Nephron progenitor cell (in vitro differentiated cells): ENCODE results near the gene TTLL1.
A peak's percentile ranks its signal among the peaks of the same experiment; 100 is the strongest.

Source experiments
- DNase-seq: peaks from one replicate; pipeline ENCODE4 v3.0.0; 2021
- H3K27ac Mint-ChIP-seq: 2 replicates; pipeline ENCODE4 v1.8.0; 2021; ENCODE audit warnings: mild to moderate bottlenecking, moderate library complexity, mixed read lengths
- H3K27me3 Mint-ChIP-seq: 2 replicates; pipeline ENCODE4 v1.8.0; 2021; ENCODE audit warnings: mild to moderate bottlenecking, low read depth, mixed read lengths; ENCODE audit not compliant: poor library complexity
- H3K36me3 Mint-ChIP-seq: 2 replicates; pipeline ENCODE4 v1.8.0; 2021; ENCODE audit warnings: low read depth, mixed read lengths
- H3K4me1 Mint-ChIP-seq: 2 replicates; pipeline ENCODE4 v1.8.0; 2021; ENCODE audit warnings: mixed read lengths
- H3K4me3 Mint-ChIP-seq: 2 replicates; pipeline ENCODE4 v1.8.0; 2021; ENCODE audit warnings: mild to moderate bottlenecking, moderate library complexity, mixed read lengths
- H3K9me3 Mint-ChIP-seq: 2 replicates; pipeline ENCODE4 v1.8.0; 2021; ENCODE audit warnings: mild to moderate bottlenecking, moderate library complexity, mixed read lengths
- CTCF ChIP-seq: fragments of 200-600 bp; sonication (generic); IDR thresholded peaks from 2 replicates; pipeline ENCODE4 v1.5.0; 2021; ENCODE audit warnings: antibody characterized with exemption

The TTLL1 gene

GRCh38 chr22:42994917-42995562 lies 94.2 kb downstream of the TTLL1 start:
- peaks cover 33% of the 10 kb centered on the region for H3K9me3 Mint-ChIP-seq
- H3K27me3 Mint-ChIP-seq = no peaks in the 10 kb centered on the region
- peaks cover 49% of the 10 kb centered on the region for H3K36me3 Mint-ChIP-seq
- TF ChIP-seq CTCF = no peak
- no peak for DNase-seq
- peaks cover 46% of the 10 kb centered on the region for H3K4me1 Mint-ChIP-seq
- no peak overlapping the region for H3K4me3 Mint-ChIP-seq
- peak overlapping the region; percentile 95 for H3K27ac Mint-ChIP-seq

DNA sequence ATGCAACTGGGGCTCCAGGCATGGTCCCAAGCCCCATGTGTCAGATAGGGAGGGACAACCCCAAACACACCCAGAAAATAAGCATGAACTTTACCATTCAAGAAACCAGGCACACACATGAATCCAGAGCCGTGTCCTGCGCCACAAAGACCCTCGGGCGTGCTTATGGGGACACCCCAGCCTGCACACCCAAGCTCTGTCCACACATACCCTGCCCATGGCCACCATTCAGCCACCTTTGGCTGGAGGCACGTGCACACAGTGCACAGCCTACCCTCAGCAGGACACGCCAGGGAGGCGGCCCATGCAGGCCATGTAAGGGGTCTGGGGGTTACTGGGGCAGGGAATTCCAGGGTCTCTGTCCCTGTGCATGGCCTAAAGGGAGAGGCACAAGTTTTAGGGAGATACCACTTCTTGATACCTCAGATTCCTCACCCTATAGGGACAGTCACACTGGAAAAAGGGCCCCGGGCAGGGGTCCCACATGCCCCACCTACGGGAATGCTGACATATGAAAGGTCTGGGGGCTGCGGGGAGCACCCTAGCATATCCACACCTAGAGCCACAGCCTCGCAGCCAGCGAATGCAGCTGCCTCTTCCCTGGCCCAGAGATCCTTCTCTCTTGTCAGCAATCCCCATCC lies 94.8 kb downstream of the TTLL1 start:
- no peak for DNase-seq
- H3K27me3 Mint-ChIP-seq = no peaks in the 10 kb centered on the region
- peaks cover 46% of the 10 kb centered on the region for H3K36me3 Mint-ChIP-seq
- H3K9me3 Mint-ChIP-seq = peaks cover 28% of the 10 kb centered on the region
- no peak overlapping the region for H3K27ac Mint-ChIP-seq
- H3K4me3 Mint-ChIP-seq = no peak overlapping the region
- peaks cover 46% of the 10 kb centered on the region for H3K4me1 Mint-ChIP-seq
- no peak for TF ChIP-seq CTCF

DNA sequence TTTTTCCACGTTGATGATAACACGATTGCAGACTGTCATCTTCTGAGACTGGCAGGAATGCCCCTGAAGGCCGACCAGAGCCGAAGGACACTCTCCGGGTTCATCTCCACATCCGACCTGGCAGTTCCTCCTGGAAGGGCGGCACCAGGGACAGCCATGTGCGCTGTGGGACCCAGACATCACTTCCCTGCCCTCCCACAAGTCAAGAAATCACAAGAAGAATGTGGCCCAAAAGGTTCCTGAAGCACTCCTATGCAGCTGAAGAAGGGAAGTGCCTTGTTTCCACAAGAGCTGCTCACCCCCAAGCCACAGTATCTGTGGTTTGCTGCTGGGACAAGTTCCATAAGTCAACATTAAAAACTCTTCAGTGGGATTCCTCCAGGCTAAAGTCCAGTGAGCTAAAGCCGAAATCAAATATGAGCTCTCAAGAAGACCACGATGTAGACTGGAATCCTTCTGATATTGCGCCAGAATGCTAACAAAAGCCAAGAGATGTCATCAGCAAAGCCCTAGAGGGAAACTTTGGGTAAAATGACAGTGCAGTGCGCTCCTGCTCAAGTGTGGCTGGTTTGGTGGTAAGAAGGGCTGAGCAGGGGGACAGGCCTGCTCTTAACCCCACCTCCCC lies 95.4 kb downstream of the TTLL1 start:
- Mint-ChIP-seq H3K36me3 (peaks cover 40% of the 10 kb centered on the region), H3K4me3 (no peak overlapping the region), H3K27me3 (no peaks in the 10 kb centered on the region), H3K27ac (peak overlapping the region; percentile 42), H3K4me1 (peaks cover 46% of the 10 kb centered on the region), H3K9me3 (peaks cover 21% of the 10 kb centered on the region)
- DNase-seq = no peak
- no peak for TF ChIP-seq CTCF

DNA sequence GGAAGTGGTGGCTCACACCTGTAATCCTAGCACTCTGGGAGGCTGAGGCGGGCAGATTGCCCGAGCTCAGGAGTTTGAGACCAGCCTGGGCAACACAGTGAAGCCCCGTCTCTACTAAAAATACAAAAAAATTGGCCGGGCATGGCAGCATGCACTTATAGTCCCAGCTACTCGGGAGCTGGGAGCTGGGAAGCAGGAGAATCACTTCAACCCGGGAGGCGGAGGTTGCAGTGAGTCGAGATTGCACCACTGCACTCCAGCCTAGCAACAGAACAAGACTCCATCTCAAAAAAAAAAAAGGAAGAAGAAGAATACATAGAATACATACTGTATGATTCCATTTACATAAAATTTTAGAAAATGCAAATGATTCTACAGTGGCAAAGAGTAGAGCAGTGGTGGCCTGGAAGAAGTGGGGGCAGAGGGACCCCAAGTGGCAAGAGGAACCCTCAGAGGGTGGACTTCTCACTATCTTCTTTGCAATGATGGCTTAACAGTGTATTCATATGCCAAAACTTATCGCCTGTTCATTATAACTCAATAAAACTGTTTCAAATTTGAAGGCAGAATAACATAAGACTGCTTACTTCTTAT lies 96.2 kb downstream of the TTLL1 start:
- H3K4me1 Mint-ChIP-seq = peaks cover 49% of the 10 kb centered on the region
- peaks cover 13% of the 10 kb centered on the region for H3K9me3 Mint-ChIP-seq
- DNase-seq = no peak
- no peak overlapping the region for H3K4me3 Mint-ChIP-seq
- H3K27me3 Mint-ChIP-seq = no peaks in the 10 kb centered on the region
- H3K27ac Mint-ChIP-seq = no peak overlapping the region
- TF ChIP-seq CTCF = no peak
- H3K36me3 Mint-ChIP-seq = peaks cover 32% of the 10 kb centered on the region

DNA sequence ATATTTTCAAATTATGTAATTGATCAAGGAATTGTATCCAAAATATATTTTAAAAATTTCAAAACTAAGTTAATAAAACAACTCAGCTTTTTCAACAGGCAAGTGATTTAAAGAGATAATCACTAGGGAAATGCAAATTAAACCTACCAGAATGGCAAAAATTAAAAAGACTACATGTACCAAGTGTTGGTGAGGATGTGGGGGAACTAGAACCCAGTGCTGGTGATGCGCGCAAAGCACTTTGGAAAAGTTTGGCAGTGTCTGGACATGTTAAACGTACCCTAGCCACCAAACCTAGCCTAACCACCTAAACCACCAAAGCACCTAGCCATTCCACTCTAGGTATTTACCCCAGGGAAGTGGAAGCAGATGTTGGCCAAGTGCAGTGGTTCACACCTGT lies 97.1 kb downstream of the TTLL1 start:
- no peak for TF ChIP-seq CTCF
- peaks cover 50% of the 10 kb centered on the region for H3K4me1 Mint-ChIP-seq

More for the DNA sequence above, 97.1 kb downstream of the TTLL1 start:
- Mint-ChIP-seq H3K9me3 (peaks cover 8% of the 10 kb centered on the region), H3K27me3 (no peaks in the 10 kb centered on the region), H3K36me3 (peaks cover 26% of the 10 kb centered on the region), H3K4me3 (no peak overlapping the region), H3K27ac (no peak overlapping the region)
- no peak for DNase-seq
